ENCODE data around the gene NELFCD. TPM values are rescaled to one million over a fixed set of nuclear protein-coding genes. Genes with fewer than 3 reads are reported as not detected.
"Not testable (repeated sequence)": the region's sequence is repeated elsewhere in the genome, so short reads cannot be mapped to it uniquely, and the experiment has no call there.

The NELFCD gene
- total RNA-seq, 1 donor: 37.2 TPM

DNA sequence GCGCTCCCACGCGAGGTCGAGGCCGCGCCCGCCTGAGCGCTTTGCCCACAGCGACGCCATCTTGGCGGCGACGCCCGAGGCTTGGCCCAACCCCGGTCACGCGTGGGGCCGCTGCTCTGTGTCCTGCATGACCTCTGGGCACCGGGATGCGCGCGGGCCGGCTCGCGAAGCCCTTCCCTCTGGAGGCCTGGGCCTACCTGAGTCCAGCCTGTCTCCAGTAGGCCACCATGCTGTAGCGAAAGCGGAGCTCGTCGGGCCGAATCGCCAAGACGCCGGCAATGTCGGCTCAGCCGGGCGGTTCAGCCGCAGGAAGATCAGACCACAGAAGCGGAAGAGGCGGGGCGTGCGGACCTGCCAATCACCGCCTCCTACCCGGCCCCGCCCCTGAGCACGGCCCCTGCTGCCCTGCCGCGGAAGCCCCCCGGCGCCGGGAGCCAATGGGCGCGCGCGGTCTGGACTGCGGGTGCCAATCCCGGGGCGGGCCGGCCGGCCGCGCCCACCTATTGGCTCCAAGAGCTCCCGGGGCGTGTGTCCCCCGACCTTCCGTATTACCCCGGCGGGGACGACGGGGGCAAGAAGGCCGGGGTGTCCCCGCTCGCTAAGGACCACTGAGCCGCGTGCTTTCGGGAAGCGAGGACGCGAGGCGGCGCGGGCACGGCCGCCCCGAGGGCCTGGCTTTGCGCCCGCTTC is 51.1 kb downstream of the NELFCD start, which contains the start of gene ATP5F1E:
Gene ATP5F1E, minus strand, starts transcription at position 313 of the 690 bp plus-strand sequence. Its CDS starts 84 bp downstream, at position 229.
- H3K27me3 ChIP-seq (ENCODE audit: insufficient read depth, low read length): no peaks in the 10 kb centered on the region
- no peaks in the 10 kb centered on the region for H3K9me3 ChIP-seq (ENCODE audit: low read depth, low read length)
- H3K4me3 ChIP-seq (ENCODE audit: low read length): peak within 1 kb of the TSS; percentile 65
- peaks cover 31% of the 10 kb centered on the region for H3K4me1 ChIP-seq (ENCODE audit: insufficient read depth, low read length)

DNA sequence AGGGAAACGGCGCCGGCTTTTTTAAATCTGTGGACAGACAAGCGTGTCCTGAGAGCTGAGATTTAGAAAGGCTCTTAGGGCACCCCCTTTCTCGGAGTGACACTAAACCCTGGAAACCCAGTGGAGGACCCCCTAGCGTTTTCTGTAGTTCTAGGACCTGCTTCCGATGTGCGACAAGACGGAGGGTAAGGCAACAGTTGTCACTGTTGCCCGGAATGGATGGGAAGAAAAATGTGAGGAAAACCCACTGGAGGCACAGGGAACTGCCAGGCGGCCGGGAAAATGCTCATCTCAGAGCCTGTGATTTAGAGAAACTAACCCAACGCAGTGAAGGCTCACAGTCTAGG is 51.6 kb downstream of the NELFCD start:
- H3K4me1 ChIP-seq (ENCODE audit: insufficient read depth, low read length): peaks cover 31% of the 10 kb centered on the region
- no peaks in the 10 kb centered on the region for H3K9me3 ChIP-seq (ENCODE audit: low read depth, low read length)
- H3K4me3 ChIP-seq (ENCODE audit: low read length): peak overlapping the region; percentile 65
- H3K27me3 ChIP-seq (ENCODE audit: insufficient read depth, low read length): no peaks in the 10 kb centered on the region

DNA sequence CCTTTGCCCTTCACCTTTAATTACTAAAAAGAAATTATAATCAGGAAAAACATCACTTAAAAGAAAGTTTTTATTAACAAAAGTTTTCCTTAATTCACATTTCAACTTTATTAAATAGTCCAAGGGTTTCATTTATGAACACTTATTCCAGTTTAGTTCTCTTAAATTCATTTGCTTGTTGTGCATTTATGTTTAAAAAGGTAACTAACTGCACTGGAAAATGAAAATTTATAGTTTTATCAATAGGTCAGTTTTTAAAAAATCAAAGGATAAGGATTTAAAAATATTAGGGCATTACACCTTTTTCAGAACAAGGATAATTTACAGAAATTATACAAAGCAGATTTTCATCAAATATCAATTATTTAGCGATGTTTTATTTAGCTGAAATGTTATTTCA is 52.0 kb downstream of the NELFCD start:
- Histone ChIP-seq H3K27me3 (ENCODE audit: insufficient read depth, low read length) (no peaks in the 10 kb centered on the region), H3K4me3 (ENCODE audit: low read length) (peak overlapping the region; percentile 65), H3K9me3 (ENCODE audit: low read depth, low read length) (no peaks in the 10 kb centered on the region), H3K4me1 (ENCODE audit: insufficient read depth, low read length) (peaks cover 31% of the 10 kb centered on the region)

DNA sequence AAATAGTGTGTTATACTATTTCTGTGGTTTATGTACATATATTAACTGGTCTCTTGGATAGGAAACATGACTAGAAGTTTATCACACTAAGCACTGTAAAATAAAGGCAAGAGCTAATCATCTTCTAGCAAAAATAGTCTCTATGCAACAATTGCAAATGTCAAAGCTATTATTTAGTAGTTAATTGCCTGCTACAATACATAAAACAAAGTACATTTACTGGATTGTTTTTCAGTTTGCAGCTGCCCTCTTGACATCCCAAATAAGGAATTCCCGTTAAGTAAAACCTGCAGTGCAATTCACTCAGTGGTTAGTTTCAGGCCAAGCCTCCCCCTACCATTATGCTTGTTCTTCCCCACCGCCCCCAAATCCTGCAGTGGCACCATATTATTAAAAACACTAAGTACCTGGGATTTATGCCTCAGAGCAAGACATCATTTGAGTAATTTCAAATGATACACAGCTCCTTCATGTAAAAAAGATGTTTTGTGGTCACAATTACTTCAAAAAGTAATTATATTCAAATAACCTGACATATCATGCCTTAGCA is 52.6 kb downstream of the NELFCD start:
- no peak overlapping the region for H3K4me3 ChIP-seq (ENCODE audit: low read length)
- H3K27me3 ChIP-seq (ENCODE audit: insufficient read depth, low read length): no peaks in the 10 kb centered on the region
- peaks cover 28% of the 10 kb centered on the region for H3K4me1 ChIP-seq (ENCODE audit: insufficient read depth, low read length)
- no peaks in the 10 kb centered on the region for H3K9me3 ChIP-seq (ENCODE audit: low read depth, low read length)

DNA sequence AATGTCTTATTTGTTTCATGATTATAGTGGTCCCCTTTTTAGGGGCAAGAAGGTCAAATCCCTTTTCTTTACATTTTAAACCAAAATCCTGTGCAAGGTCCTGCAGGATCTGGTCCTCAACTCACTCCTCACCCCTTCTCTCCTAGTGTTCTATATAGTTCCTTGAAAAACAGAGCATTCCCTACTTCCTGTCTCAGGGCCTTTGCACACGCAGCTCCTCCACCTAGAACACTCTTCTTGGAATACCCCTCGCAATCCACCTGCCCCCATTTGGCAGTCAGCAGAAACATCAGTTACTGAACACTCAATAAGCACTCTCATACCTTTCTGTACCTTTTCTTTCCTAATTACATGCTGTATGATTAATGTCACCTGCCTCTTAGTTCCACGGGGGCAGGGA is 54.3 kb downstream of the NELFCD start:
- H3K4me1 ChIP-seq (ENCODE audit: insufficient read depth, low read length): peaks cover 26% of the 10 kb centered on the region
- H3K9me3 ChIP-seq (ENCODE audit: low read depth, low read length): no peaks in the 10 kb centered on the region
- H3K4me3 ChIP-seq (ENCODE audit: low read length): no peak overlapping the region
- H3K27me3 ChIP-seq (ENCODE audit: insufficient read depth, low read length): no peaks in the 10 kb centered on the region

DNA sequence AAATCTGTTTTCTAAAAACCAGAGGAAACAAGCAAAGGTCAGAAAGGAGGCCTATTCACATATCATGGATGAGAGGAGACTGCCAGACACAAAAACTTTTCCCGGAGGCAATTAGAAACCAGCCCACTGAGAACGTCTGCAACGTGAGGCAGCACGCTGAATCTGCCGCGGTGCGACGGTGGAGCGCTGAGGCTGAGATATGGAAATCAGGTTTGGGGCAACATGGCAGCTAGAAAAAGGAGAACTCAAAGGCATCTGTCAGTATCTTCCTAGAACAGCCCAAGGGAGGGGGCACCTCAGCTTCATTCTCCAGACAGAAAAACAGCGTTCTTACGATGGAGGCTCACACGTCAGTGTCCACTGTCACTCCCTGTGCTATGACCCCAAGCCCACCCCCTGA is 56.3 kb downstream of the NELFCD start:
- H3K9me3 ChIP-seq (ENCODE audit: low read depth, low read length): no peaks in the 10 kb centered on the region
- no peak overlapping the region for H3K4me3 ChIP-seq (ENCODE audit: low read length)
- peaks cover 32% of the 10 kb centered on the region for H3K4me1 ChIP-seq (ENCODE audit: insufficient read depth, low read length)
- H3K27me3 ChIP-seq (ENCODE audit: insufficient read depth, low read length): no peaks in the 10 kb centered on the region

DNA sequence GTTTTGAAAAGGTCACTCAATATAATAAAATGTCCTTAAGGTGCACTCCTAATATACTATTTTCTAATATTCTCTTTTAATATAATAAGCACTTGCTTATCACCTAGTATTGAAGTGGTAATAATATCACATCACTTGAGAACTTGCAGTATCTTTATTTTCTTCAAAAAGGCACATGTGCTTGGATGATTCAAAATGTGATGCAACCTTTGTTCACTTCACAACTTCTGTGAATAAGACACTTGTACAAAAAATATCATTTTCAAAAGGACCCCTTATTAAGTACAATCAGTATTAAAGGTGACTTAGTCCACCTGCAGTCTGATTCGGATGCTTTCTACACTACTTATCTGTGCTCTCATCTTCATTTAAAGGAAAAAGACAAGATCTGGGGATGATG is 58.2 kb downstream of the NELFCD start:
- Histone ChIP-seq H3K4me3 (ENCODE audit: low read length) (no peak overlapping the region), H3K9me3 (ENCODE audit: low read depth, low read length) (no peaks in the 10 kb centered on the region), H3K4me1 (ENCODE audit: insufficient read depth, low read length) (peaks cover 39% of the 10 kb centered on the region), H3K27me3 (ENCODE audit: insufficient read depth, low read length) (no peaks in the 10 kb centered on the region)

- Histone ChIP-seq H3K9me3 (ENCODE audit: low read depth, low read length) (no peaks in the 10 kb centered on the region), H3K4me1 (ENCODE audit: insufficient read depth, low read length) (peaks cover 39% of the 10 kb centered on the region), H3K27me3 (ENCODE audit: insufficient read depth, low read length) (no peaks in the 10 kb centered on the region), H3K4me3 (ENCODE audit: low read length) (no peak overlapping the region)
Observed at GRCh38 chr20:59040667-59041066, 59.6 kb downstream of the NELFCD start.

- peak overlapping the region; percentile 80 for H3K4me3 ChIP-seq (ENCODE audit: low read length)
- not testable (repeated sequence) for H3K9me3 ChIP-seq (ENCODE audit: low read depth, low read length); H3K27me3 ChIP-seq (ENCODE audit: insufficient read depth, low read length)
- H3K4me1 ChIP-seq (ENCODE audit: insufficient read depth, low read length): peaks cover 39% of the 10 kb centered on the region
Observed at GRCh38 chr20:59041487-59041886, 60.4 kb downstream of the NELFCD start.

- Histone ChIP-seq H3K4me3 (ENCODE audit: low read length) (peak within 1 kb of the TSS; percentile 80), H3K9me3 (ENCODE audit: low read depth, low read length) (no peaks in the 10 kb centered on the region), H3K27me3 (ENCODE audit: insufficient read depth, low read length) (no peaks in the 10 kb centered on the region), H3K4me1 (ENCODE audit: insufficient read depth, low read length) (peaks cover 39% of the 10 kb centered on the region)
Observed at GRCh38 chr20:59042151-59042795, 61.2 kb downstream of the NELFCD start, which contains the start of gene PRELID3B. PRELID3B (minus strand) TSS chr20:59042786; CDS start chr20:59042730, 56 bp downstream.

- Histone ChIP-seq H3K4me1 (ENCODE audit: insufficient read depth, low read length) (peaks cover 39% of the 10 kb centered on the region), H3K4me3 (ENCODE audit: low read length) (peak overlapping the region; percentile 80), H3K27me3 (ENCODE audit: insufficient read depth, low read length) (no peaks in the 10 kb centered on the region), H3K9me3 (ENCODE audit: low read depth, low read length) (no peaks in the 10 kb centered on the region)
Observed at GRCh38 chr20:59042796-59043631, 62.0 kb downstream of the NELFCD start.

DNA sequence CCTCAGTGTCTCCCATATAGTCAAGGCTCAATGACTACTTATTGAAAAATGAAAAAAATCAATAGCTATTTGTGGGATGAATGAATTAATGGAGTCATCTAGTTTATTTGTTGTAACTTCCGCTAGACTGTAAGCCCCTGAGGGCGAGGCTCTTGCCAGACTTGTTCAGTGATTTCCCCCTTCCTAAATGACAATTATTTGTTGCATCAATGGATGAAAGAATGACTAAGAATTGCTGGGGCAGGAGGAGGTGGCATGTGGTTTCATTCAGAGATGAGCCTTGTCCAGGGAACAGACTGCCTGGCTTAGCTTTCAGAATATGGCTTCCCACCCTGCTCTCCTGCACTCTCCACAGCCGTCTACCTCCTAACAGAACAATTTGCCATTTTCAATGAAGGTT is 62.6 kb downstream of the NELFCD start:
- no peaks in the 10 kb centered on the region for H3K27me3 ChIP-seq (ENCODE audit: insufficient read depth, low read length)
- no peaks in the 10 kb centered on the region for H3K9me3 ChIP-seq (ENCODE audit: low read depth, low read length)
- H3K4me3 ChIP-seq (ENCODE audit: low read length): no peak overlapping the region
- peaks cover 39% of the 10 kb centered on the region for H3K4me1 ChIP-seq (ENCODE audit: insufficient read depth, low read length)

GRCh38 chr20:59044295-59044694 is 63.2 kb downstream of the NELFCD start:
- H3K4me1 ChIP-seq (ENCODE audit: insufficient read depth, low read length): peaks cover 39% of the 10 kb centered on the region
- H3K27me3 ChIP-seq (ENCODE audit: insufficient read depth, low read length): no peaks in the 10 kb centered on the region
- H3K9me3 ChIP-seq (ENCODE audit: low read depth, low read length): no peaks in the 10 kb centered on the region
- no peak overlapping the region for H3K4me3 ChIP-seq (ENCODE audit: low read length)
